Measurements from ENCODE around the gene COPZ2. TPM values are rescaled to one million over a fixed set of nuclear protein-coding genes. Genes with fewer than 3 reads are reported as not detected.

The COPZ2 gene
- total and polyA plus RNA-seq, 8 donors, result 18.8 to 48.6 (median 24.2) TPM

- no peaks in the 10 kb centered on the region for H3K9me3 ChIP-seq
- H3K27ac ChIP-seq, result no peak overlapping the region
- peaks cover 0 to 7% of the 10 kb centered on the region in 2 donors for H3K4me1 ChIP-seq
- H3K4me3 ChIP-seq, result no peak overlapping the region
- DNase-seq (no peak), ATAC-seq (no peak)
- intact Hi-C loops (cut with DNase I), result no loop called here
- H3K36me3 ChIP-seq, result no peaks in the 10 kb centered on the region
- TF ChIP-seq CTCF (IDR thresholded peaks at IDR 0.05), result no peak
- peaks cover 0 to 30% of the 10 kb centered on the region in 2 donors for H3K27me3 ChIP-seq
These were observed 41.4 kb downstream of the COPZ2 start for GRCh38 chr17:47996201-47996600.

DNA sequence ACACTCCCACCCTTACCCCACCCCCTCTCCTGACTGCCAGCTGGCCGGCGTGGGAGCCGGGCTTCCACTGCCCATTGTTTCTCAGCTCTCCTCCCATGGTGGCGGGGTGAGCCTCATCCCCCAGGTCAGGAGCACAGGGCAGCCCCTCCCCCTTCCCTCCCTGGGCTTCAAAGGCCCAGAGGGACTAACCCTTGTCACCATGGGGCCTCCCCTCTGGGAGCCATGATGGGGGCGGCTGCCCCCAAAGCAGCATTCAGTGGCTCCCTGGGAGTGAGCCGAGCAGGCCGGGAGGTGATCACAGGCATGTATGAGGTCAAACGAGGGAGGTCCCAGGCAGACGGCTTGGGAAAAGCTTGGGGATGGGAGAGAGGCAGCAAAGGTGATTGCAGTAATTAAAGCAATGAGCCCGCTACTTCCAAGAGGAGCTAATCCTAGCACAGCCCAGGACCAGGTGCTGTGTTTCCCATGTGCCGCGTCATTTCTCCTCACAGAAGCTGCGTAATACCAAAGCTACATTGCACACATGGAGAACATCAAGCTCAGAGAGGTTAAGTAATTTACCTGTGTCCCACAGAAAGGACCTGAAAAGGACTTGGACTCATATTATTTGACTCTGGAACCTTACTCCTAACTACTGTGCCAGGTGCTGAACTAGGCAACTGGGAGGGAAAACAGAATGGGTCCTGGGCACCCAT is 42.2 kb downstream of the COPZ2 start:
- H3K27ac ChIP-seq, result no peak overlapping the region
- no peak for TF ChIP-seq CTCF (IDR thresholded peaks at IDR 0.05)
- no peaks in the 10 kb centered on the region for H3K9me3 ChIP-seq
- ATAC-seq (no peak), DNase-seq (no peak)
- H3K36me3 ChIP-seq, result no peaks in the 10 kb centered on the region
- intact Hi-C loops (cut with DNase I), result no loop called here
- peaks cover 0 to 32% of the 10 kb centered on the region in 2 donors for H3K27me3 ChIP-seq
- H3K4me3 ChIP-seq, result no peak overlapping the region
- peaks cover 0 to under 1% of the 10 kb centered on the region in 2 donors for H3K4me1 ChIP-seq

DNA sequence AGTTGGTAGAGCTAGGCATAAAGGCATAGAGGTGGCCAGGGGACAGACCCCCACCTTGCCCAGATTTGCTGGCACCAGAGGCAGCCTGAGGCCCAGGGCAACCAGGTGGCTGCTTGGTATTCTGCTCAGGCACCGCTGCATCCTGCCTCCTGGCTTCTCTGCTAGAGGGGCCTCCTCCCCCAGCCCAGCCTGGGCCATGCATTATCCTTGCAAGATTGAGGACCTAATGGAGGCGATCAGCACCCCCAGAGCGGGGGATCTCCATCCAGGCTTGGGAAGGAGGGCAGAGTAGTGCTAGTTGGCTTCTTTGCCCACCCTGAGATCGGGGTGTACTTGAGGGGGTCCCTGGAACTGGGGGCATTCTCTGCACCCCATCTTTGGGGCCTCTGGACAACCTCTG is 42.9 kb downstream of the COPZ2 start:
- intact Hi-C loops (cut with DNase I), result no loop called here
- Histone ChIP-seq H3K4me1 (no peaks in the 10 kb centered on the region), H3K27me3 (peaks cover 0 to 38% of the 10 kb centered on the region in 2 donors), H3K27ac (no peak overlapping the region), H3K9me3 (no peaks in the 10 kb centered on the region), H3K36me3 (no peaks in the 10 kb centered on the region), H3K4me3 (no peak overlapping the region)
- no peak for DNase-seq
- TF ChIP-seq CTCF (IDR thresholded peaks at IDR 0.05), result no peak
- no peak for ATAC-seq

DNA sequence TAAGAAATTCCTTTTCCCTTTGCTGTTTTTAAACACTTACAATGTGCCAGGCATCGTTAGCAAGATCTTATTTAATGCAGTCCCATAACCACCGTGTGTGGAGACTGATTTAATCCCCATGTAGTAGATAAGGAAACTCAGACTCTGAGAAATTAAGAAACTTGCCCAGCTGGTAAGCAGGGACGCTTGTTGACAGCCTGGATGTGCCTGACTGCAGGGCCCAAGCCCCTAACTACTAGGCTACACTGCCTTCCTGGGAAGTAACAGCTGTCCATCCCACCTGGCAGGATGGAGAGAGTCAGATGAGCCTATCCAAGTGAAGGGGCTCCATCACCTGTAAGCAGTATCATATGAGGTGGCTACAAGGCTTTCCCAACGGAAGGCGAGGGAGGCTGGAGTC is 43.6 kb downstream of the COPZ2 start:
- Histone ChIP-seq H3K27me3 (peaks cover 0 to 38% of the 10 kb centered on the region in 2 donors), H3K36me3 (no peaks in the 10 kb centered on the region), H3K9me3 (no peaks in the 10 kb centered on the region), H3K4me3 (no peak overlapping the region), H3K4me1 (no peaks in the 10 kb centered on the region), H3K27ac (no peak overlapping the region)
- intact Hi-C loops (cut with DNase I), result no loop called here
- DNase-seq (no peak), ATAC-seq (no peak)
- TF ChIP-seq CTCF (IDR thresholded peaks at IDR 0.05), result no peak

DNA sequence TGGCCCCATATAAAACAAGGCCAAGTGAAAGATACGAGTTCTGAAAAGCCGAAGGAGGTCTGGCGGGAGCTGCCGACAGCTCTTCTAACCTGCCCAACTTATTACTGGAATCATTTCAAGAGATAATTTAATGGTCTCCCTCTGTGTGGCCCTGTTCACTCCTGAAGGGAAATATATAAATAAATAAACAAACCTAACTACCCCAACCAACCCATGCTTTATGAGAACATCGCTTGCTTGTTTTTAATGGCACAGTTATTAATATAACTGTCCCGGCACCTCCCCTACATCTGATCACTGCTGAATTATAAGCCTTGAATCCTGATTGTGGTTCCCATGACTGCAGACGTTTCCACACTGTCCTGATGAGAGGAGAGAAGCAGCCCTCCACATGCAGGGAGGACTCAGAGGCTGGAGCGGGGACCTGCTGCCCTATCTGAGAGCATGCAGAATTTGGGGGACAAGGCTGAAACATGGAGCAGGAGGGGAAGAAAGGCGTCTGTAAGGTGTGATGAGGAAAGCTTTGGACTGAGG is 44.5 kb downstream of the COPZ2 start:
- Histone ChIP-seq H3K4me1 (no peaks in the 10 kb centered on the region), H3K27me3 (peaks cover 0 to 32% of the 10 kb centered on the region in 2 donors), H3K36me3 (no peaks in the 10 kb centered on the region), H3K27ac (no peak overlapping the region), H3K4me3 (no peak overlapping the region), H3K9me3 (no peaks in the 10 kb centered on the region)
- DNase-seq, result no peak
- no peak for ATAC-seq
- no peak for TF ChIP-seq CTCF (IDR thresholded peaks at IDR 0.05)
- intact Hi-C loops (cut with DNase I), result no loop called here
